PC-3 (cell line): ENCODE data around the gene MIXL1.

Experiments
- CTCF ChIP-seq: fragments of 300-600 bp; sonication (generic); conservative IDR thresholded peaks from 2 replicates; pipeline ENCODE4 v1.5.1; 2017; ENCODE audit warnings: antibody characterized with exemption, low read depth, mild to moderate bottlenecking, low read length
- EZH2 ChIP-seq: fragments of 300-600 bp; sonication (generic); IDR thresholded peaks from one replicate; pipeline ENCODE4 v1.6.1; 2017; ENCODE audit warnings: antibody characterized with exemption, mild to moderate bottlenecking, low read length; ENCODE audit not compliant: unreplicated experiment

- no peak for TF ChIP-seq CTCF
- no peak for TF ChIP-seq EZH2
Measured at GRCh38 chr1:226223157-226223785, at the start of gene MIXL1.
